BE2C (cell line): Measurements from ENCODE around the gene PLOD2.

ENCODE experiments used
- DNase-seq: peaks from one replicate; pipeline ENCODE4 v3.0.0-alpha.2; 2020
- H3K27me3 ChIP-seq: fragments of 250-450 bp; sonication (Bioruptor Pico); 2 replicates; pipeline ENCODE4 v1.5.1; 2020; ENCODE audit warnings: mild to moderate bottlenecking
- H3K36me3 ChIP-seq: fragments of 250-450 bp; sonication (Bioruptor Pico); 2 replicates; pipeline ENCODE4 v1.5.1; 2020; ENCODE audit warnings: mild to moderate bottlenecking
- H3K4me1 ChIP-seq: fragments of 250-450 bp; sonication (Bioruptor Pico); 2 replicates; pipeline ENCODE4 v1.5.1; 2020
- H3K4me3 ChIP-seq: 2 replicates; pipeline ENCODE4 v1.5.1; 2011; ENCODE audit warnings: low read depth, low read length
- H3K9me3 ChIP-seq: fragments of 250-450 bp; sonication (Bioruptor Pico); 2 replicates; pipeline ENCODE4 v1.5.1; 2020
- TF ChIP-seq, protein P1 (sequence below): IDR thresholded peaks from 2 replicates; pipeline ENCODE4 v1.5.1; 2012; ENCODE audit warnings: mild to moderate bottlenecking, low read depth, low read length

The PLOD2 gene

DNA sequence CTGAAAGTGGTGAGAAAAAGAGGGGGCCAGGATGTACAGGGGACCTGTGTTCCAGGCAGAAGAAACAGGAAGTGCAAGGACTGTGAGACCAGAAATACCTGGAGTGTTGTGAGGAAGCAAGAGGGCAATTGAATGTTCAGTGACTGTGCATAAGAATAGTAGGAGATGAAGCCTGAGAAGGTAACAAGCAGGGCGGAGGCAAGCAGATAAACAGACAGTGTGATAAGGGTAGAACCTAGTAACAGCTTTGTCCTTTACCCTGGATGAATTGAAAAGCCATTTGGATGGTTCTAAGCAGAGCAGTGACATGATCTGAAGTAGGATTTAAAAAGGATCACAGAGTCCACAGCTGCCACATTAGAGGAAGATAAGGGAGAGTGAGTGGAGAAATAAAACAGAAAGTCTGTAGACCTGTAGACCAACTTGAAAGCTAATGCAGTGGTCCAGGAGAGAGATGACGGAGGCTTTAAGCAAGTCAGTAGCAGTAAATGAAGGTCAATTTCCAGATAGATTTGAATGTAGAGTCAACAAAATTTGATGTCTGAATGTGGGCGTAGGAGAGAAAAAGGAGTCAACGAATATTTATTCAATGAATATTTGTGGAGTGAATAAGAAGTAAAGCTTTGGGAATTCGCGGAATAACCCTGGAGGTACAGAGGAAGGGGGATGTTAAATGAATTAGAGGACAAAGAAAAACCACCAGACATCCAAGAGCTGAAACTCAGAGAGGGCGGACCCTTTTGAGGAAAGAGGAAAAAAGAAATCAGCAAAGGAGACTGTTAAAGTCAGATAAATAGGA lies 4.2 kb upstream of the PLOD2 start:
- DNase-seq, result no peak
- no peaks in the 10 kb centered on the region for H3K36me3 ChIP-seq
- TF ChIP-seq, protein P1, sequence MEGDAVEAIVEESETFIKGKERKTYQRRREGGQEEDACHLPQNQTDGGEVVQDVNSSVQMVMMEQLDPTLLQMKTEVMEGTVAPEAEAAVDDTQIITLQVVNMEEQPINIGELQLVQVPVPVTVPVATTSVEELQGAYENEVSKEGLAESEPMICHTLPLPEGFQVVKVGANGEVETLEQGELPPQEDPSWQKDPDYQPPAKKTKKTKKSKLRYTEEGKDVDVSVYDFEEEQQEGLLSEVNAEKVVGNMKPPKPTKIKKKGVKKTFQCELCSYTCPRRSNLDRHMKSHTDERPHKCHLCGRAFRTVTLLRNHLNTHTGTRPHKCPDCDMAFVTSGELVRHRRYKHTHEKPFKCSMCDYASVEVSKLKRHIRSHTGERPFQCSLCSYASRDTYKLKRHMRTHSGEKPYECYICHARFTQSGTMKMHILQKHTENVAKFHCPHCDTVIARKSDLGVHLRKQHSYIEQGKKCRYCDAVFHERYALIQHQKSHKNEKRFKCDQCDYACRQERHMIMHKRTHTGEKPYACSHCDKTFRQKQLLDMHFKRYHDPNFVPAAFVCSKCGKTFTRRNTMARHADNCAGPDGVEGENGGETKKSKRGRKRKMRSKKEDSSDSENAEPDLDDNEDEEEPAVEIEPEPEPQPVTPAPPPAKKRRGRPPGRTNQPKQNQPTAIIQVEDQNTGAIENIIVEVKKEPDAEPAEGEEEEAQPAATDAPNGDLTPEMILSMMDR, result no peak
- H3K4me3 ChIP-seq, result no peak overlapping the region
- H3K9me3 ChIP-seq, result no peaks in the 10 kb centered on the region
- no peaks in the 10 kb centered on the region for H3K4me1 ChIP-seq
- peaks cover 26% of the 10 kb centered on the region for H3K27me3 ChIP-seq

DNA sequence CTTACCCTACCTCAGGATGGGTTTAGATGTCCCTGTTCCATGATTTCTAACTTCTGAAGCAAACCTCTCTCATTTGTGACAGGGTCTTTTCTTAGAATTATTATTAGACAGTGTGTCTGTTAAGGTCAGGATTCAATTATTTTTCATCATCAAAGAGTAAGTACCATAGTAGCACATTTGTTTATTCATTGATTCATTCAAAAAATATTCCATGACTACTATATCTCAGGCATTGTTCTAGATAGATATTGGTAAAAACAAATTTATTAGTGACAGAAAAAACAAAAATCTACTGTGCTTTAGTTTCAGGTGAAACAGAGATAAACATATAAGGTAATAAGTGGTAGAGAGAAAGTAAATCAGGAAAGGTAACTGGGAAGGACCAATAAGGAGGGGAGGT lies 3.5 kb upstream of the PLOD2 start:
- Histone ChIP-seq H3K36me3 (no peaks in the 10 kb centered on the region), H3K4me3 (no peak overlapping the region), H3K9me3 (no peaks in the 10 kb centered on the region), H3K4me1 (no peaks in the 10 kb centered on the region), H3K27me3 (peaks cover 32% of the 10 kb centered on the region)
- no peak for DNase-seq
- TF ChIP-seq, protein P1, result no peak

DNA sequence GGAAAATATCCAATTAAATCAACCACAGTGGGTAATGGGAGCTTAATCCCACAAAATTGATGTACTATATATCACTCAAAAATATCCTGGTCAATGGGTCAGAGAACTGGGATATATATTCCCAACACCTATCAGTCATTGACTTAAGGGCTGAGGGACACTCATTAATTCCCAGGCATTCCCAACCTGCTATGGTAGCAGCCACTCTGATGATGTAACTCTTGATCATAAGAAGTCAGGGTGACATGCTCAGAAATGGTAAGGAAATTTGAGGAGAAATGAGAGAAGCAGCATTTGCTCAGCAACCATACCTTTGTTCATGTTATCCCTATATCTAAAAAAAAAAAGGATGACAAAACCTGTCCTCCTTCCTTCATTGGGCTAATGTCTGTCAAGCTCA lies 3.1 kb upstream of the PLOD2 start:
- Histone ChIP-seq H3K4me3 (no peak overlapping the region), H3K4me1 (no peaks in the 10 kb centered on the region), H3K36me3 (no peaks in the 10 kb centered on the region), H3K9me3 (no peaks in the 10 kb centered on the region), H3K27me3 (peaks cover 35% of the 10 kb centered on the region)
- no peak for DNase-seq
- TF ChIP-seq, protein P1, result no peak

DNA sequence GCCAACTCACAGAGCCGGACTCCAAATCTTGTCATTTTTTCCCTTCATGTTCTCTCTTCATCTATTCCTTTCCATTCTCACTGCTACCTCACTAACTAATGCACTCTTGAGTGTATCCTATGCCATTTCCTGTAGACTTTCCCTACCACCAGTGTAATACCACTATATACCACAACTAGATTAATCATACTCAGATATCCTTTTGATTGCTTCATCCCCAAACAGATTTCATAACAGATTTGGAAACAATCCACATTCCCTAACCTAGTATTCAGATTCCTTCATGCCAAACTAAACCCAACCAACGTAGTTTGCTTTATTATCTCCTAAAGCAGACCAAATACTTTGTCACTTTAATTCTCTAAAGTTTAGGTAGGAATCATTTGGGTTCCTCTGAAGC lies 2.6 kb upstream of the PLOD2 start:
- TF ChIP-seq, protein P1, result no peak
- peaks cover 40% of the 10 kb centered on the region for H3K27me3 ChIP-seq
- no peak overlapping the region for H3K4me3 ChIP-seq
- H3K9me3 ChIP-seq, result no peaks in the 10 kb centered on the region
- no peak for DNase-seq
- H3K36me3 ChIP-seq, result no peaks in the 10 kb centered on the region
- H3K4me1 ChIP-seq, result no peaks in the 10 kb centered on the region

DNA sequence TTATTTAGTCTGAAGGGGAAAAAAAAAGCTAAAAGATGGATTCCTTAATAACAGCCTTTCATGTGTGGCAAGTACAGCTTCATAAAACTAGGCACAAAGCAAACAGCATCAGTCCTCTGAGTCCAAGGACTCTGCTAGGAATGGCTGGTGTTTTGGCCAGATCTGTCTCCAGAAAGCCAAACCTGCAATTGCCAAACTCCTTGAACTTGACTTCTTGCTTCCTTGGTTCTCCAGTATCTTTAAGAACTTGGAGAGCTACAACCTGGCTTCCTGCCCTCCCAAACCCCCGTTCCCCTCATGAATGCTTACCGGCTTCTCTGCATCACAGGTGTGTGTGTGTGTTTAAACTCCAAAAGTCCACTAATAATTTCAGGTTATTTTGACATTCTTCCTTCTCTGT lies 1.6 kb upstream of the PLOD2 start:
- no peaks in the 10 kb centered on the region for H3K36me3 ChIP-seq
- H3K4me1 ChIP-seq, result no peaks in the 10 kb centered on the region
- no peak for DNase-seq
- H3K9me3 ChIP-seq, result no peaks in the 10 kb centered on the region
- TF ChIP-seq, protein P1, result no peak
- H3K27me3 ChIP-seq, result peaks cover 48% of the 10 kb centered on the region
- H3K4me3 ChIP-seq, result no peak overlapping the region

DNA sequence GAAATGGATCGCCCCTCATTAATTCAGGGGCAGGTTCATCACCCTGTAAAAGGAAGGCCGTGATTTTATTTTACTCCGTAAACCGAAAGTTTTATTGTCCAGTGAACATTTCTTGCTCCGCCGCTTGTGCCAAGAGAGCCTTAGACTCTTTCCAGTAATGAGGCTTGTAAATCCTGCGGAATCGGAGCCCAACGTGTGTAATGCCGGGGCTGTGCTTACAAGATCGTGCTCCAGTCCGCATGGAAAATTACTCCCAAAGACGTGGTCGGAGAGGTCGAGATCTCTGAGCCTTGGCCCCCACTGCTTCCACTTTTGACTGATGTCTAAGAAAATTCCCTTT lies 649 bp upstream of the PLOD2 start:
- TF ChIP-seq, protein P1, result no peak
- Histone ChIP-seq H3K36me3 (no peaks in the 10 kb centered on the region), H3K4me1 (no peaks in the 10 kb centered on the region), H3K4me3 (peak overlapping the region; percentile 41), H3K27me3 (peaks cover 50% of the 10 kb centered on the region), H3K9me3 (no peaks in the 10 kb centered on the region)
- DNase-seq, result no peak
